Measurements from ENCODE around the gene NAV3. TPM values are rescaled to one million over a fixed set of nuclear protein-coding genes. Genes with fewer than 3 reads are reported as not detected.

NAV3 gene, protein sequence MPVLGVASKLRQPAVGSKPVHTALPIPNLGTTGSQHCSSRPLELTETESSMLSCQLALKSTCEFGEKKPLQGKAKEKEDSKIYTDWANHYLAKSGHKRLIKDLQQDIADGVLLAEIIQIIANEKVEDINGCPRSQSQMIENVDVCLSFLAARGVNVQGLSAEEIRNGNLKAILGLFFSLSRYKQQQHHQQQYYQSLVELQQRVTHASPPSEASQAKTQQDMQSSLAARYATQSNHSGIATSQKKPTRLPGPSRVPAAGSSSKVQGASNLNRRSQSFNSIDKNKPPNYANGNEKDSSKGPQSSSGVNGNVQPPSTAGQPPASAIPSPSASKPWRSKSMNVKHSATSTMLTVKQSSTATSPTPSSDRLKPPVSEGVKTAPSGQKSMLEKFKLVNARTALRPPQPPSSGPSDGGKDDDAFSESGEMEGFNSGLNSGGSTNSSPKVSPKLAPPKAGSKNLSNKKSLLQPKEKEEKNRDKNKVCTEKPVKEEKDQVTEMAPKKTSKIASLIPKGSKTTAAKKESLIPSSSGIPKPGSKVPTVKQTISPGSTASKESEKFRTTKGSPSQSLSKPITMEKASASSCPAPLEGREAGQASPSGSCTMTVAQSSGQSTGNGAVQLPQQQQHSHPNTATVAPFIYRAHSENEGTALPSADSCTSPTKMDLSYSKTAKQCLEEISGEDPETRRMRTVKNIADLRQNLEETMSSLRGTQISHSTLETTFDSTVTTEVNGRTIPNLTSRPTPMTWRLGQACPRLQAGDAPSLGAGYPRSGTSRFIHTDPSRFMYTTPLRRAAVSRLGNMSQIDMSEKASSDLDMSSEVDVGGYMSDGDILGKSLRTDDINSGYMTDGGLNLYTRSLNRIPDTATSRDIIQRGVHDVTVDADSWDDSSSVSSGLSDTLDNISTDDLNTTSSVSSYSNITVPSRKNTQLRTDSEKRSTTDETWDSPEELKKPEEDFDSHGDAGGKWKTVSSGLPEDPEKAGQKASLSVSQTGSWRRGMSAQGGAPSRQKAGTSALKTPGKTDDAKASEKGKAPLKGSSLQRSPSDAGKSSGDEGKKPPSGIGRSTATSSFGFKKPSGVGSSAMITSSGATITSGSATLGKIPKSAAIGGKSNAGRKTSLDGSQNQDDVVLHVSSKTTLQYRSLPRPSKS (N-terminal part only)
- total RNA-seq = 17.0 and 30.9 TPM in 2 replicates

DNA sequence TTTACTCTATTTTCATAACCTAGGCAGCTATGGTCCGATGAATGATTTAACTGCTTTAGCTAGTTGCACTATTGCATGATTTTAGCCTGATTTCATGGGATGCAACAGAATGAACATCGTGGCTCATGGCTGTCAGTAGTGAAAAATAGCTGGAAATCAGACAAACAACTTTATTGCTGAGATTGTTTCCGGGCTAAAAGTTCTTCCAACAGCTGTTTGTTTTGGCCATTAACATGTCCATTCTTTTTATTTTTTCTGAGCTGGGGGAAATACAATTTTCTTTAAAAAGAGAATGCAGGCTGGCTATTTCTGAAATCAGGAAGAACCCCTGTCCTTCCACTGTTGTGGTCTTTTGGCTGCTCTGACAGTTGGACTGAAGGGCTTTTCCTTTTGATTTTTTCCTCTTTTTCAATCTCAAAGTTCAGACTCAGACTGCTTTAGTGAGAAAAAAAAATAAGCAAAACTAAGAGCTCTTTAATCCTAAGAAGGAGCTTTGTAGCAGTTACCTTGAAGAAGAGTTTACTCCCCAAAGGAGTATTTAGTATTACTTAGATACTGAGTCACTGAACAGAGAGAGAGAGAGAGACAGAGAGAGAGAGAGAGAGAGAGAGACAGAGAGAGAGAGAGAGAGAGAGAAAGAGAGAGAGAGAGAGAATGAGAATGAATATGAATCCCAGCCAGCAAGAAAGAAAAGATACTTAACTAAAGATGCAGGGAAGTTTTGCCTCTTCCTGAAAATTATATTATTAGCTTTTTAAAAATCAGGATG, at the start of gene NAV3:
NAV3 (plus strand) TSS at position 312 of the 769 bp plus-strand sequence. CDS start 568 bp downstream, outside the sequence.
- H3K36me3 ChIP-seq (ENCODE audit: control insufficient read depth, insufficient read depth, low read length) = no peaks in the 10 kb centered on the region
- no peaks in the 10 kb centered on the region for H3K27me3 ChIP-seq (ENCODE audit: control insufficient read depth, insufficient read depth, low read length)
- no peak for TF ChIP-seq CTCF (IDR thresholded peaks at IDR 0.05; ENCODE audit: insufficient read depth, low read length, poor library complexity, severe bottlenecking)
- no peak for DNase-seq (ENCODE audit: low read depth)
- H3K4me3 ChIP-seq (ENCODE audit: low read depth, low read length) = no peak within 1 kb of the TSS

DNA sequence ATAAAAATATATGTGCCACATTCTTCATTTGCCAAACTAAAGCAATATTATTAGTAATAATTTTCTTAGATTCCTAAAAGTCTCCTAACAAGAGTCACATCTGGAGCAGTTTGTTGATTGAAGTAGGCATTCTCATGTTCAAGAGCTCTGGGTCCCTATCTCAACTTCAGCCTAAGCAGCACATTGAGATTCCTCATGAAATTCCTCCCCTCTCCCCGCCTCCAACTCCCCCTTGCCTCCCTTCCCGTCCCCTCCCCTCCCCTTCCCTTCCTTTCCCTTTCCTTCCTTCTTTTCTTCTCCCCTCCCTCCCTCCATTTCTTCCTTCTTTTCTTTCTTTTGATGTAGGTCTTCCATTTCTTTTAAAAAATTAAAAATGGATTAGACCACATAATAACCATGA, 48.7 kb upstream of the NAV3 start:
- Histone ChIP-seq H3K4me3 (ENCODE audit: low read depth, low read length) (no peak overlapping the region), H3K36me3 (ENCODE audit: control insufficient read depth, insufficient read depth, low read length) (no peaks in the 10 kb centered on the region), H3K27me3 (ENCODE audit: control insufficient read depth, insufficient read depth, low read length) (no peaks in the 10 kb centered on the region)
- DNase-seq (ENCODE audit: low read depth) = no peak
- TF ChIP-seq CTCF (IDR thresholded peaks at IDR 0.05; ENCODE audit: insufficient read depth, low read length, poor library complexity, severe bottlenecking) = no peak

DNA sequence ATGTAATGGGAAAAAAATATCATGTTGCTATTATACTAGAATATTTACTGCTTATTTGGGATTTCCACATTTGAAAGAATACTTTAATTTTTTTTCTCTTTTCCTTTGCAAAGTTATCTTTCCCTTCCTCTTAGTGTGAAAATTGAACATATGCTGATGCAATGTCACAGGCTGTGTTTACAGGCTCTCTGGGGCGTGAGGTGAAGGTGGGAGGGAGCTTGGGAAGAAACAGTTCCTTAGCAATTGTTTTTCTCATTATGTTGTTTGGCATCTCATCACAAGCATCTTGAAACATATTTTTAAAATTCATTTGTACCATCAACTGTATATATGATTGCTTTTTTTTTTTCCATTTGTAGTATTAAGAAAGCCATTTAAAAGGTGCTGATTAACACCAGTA, 47.9 kb upstream of the NAV3 start:
- Histone ChIP-seq H3K27me3 (ENCODE audit: control insufficient read depth, insufficient read depth, low read length) (no peaks in the 10 kb centered on the region), H3K36me3 (ENCODE audit: control insufficient read depth, insufficient read depth, low read length) (no peaks in the 10 kb centered on the region), H3K4me3 (ENCODE audit: low read depth, low read length) (no peak overlapping the region)
- DNase-seq (ENCODE audit: low read depth) = no peak
- TF ChIP-seq CTCF (IDR thresholded peaks at IDR 0.05; ENCODE audit: insufficient read depth, low read length, poor library complexity, severe bottlenecking) = no peak

DNA sequence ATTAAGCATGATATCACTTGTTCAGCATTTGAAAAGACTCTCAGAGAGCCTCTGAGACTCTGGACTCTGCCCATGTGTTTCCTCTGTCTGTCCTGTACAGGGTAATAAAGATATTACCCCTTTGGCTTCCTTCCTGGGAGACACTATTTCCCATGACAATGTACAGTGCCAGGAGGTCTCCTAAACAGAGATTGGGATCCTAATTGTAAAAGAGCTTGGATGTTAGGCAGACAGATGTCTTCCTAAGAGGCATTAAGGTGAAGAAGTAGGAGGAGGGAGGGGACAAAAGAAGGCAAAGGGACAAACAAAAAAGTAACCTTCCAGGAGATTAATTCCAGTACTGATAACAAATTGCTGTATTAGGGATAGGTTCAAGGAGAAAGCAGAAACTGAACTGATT, 45.5 kb upstream of the NAV3 start:
- DNase-seq (ENCODE audit: low read depth) = no peak
- Histone ChIP-seq H3K4me3 (ENCODE audit: low read depth, low read length) (no peak overlapping the region), H3K36me3 (ENCODE audit: control insufficient read depth, insufficient read depth, low read length) (no peaks in the 10 kb centered on the region), H3K27me3 (ENCODE audit: control insufficient read depth, insufficient read depth, low read length) (no peaks in the 10 kb centered on the region)
- no peak for TF ChIP-seq CTCF (IDR thresholded peaks at IDR 0.05; ENCODE audit: insufficient read depth, low read length, poor library complexity, severe bottlenecking)

GRCh38 chr12:77786675-77787074, 44.0 kb upstream of the NAV3 start:
- no peak for DNase-seq (ENCODE audit: low read depth)
- Histone ChIP-seq H3K4me3 (ENCODE audit: low read depth, low read length) (no peak overlapping the region), H3K27me3 (ENCODE audit: control insufficient read depth, insufficient read depth, low read length) (no peaks in the 10 kb centered on the region), H3K36me3 (ENCODE audit: control insufficient read depth, insufficient read depth, low read length) (no peaks in the 10 kb centered on the region)
- TF ChIP-seq CTCF (IDR thresholded peaks at IDR 0.05; ENCODE audit: insufficient read depth, low read length, poor library complexity, severe bottlenecking) = no peak

All from kidney epithelial cell (primary cell).